Esophagus (tissue), 2 donors: ENCODE measurements around the gene HTRA2. TPM values are rescaled to one million over a fixed set of nuclear protein-coding genes. Genes with fewer than 3 reads are reported as not detected.
"Not testable (repeated sequence)": the region's sequence is repeated elsewhere in the genome, so short reads cannot be mapped to it uniquely, and the experiment has no call there.

Source experiments
- H3K27ac ChIP-seq, 2 donors: one replicate each; pipeline ENCODE4 v1.5.1; 2013; ENCODE audit warnings: low read depth in 2 of 2, mild to moderate bottlenecking in 2 of 2, inconsistent platforms in 1 of 2, low read length in 1 of 2, moderate library complexity in 1 of 2
- H3K27me3 ChIP-seq, 2 donors: one replicate each; pipeline ENCODE4 v1.6.1; 2013; ENCODE audit warnings: low read length in 2 of 2, control low read depth in 1 of 2, mild to moderate bottlenecking in 1 of 2; ENCODE audit not compliant: insufficient read depth in 2 of 2, control insufficient read depth in 1 of 2
- H3K36me3 ChIP-seq, 2 donors: one replicate each; pipeline ENCODE4 v1.6.1; 2013; ENCODE audit warnings: low read length in 1 of 2; ENCODE audit not compliant: control insufficient read depth in 2 of 2, insufficient read depth in 2 of 2
- H3K4me1 ChIP-seq, 2 donors: one replicate each; pipeline ENCODE4 v1.6.1; 2013; ENCODE audit warnings: low read length in 1 of 2; ENCODE audit not compliant: control insufficient read depth in 2 of 2, insufficient read depth in 2 of 2
- H3K4me3 ChIP-seq, 2 donors: one replicate each; pipeline ENCODE4 v1.5.1; 2013; ENCODE audit warnings: low read length in 2 of 2, mild to moderate bottlenecking in 2 of 2, low read depth in 1 of 2, moderate library complexity in 1 of 2
- H3K9me3 ChIP-seq, 2 donors: one replicate each; pipeline ENCODE4 v1.6.1; 2013; ENCODE audit warnings: mild to moderate bottlenecking in 2 of 2, low read depth in 1 of 2, low read length in 1 of 2, moderate library complexity in 1 of 2; ENCODE audit not compliant: control insufficient read depth in 2 of 2, insufficient read depth in 1 of 2
- WGBS, 2 donors: extraction: QIAGEN DNeasy Blood & Tissue Kit; methylation state at CpG; one replicate each; pipeline ENCODE4 v1.1.7; 2013; 5-methylcytosine and 5-hydroxymethylcytosine counted together
- polyA plus RNA-seq, 2 donors: library from polyadenylated mRNA; stranded (reverse); fragments of 200-250 nt; gene quantifications; one replicate each; pipeline ENCODE4 v1.2.3, GENCODE V29; 2013
- donor health status: healthy with polysubstance abuse.
- donor health status: Bipolar disorder and iron deficiency.

Gene HTRA2
- polyA plus RNA-seq, 2 donors, result 15.8 to 21.0 TPM

DNA sequence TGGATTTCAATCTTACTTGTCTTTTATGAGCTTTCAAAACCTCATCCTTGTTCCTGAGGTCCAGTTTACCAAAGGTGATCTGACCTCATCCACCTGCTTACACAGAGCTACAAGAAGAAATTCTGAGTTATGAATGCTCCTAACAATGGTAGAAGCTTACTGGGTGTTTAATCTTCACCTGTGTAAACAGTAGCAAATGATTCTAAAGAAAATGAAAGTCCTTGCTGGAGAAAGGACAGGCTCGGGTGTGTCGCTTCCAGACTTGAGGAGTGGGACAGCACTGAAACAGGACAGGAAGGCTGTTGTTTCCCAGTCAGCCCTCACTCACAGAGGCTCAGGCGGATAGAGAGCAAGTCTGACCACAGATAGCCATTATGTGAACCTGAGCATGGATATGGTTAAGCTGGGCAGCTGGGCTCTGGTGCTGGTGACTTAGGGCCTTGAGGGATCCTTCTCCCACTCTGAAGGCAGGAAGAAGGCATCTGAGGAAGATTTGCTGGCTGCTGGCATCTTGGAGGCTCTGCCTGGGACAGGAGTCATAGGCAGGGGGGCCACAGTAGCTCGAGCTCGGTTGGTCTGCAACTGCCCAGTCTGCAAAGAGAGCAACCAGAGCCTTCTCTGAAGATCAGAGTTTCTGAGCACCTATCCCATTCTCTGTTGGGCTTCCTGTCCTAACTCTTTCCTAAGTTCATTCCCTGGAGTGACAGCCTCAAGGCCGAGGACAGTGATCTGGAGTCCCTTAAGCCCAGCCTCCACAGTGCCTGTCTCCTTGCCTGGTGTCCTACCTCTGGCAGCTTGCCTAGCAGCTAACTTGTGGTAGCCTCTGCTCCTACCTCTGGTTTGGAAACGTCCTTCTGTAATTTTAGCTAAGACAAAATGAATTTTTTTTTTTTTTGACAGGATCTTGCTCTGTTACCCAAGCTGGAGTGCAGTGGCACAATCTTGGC, 28.8 kb downstream of the HTRA2 start:
- H3K9me3 ChIP-seq, result no peaks in the 10 kb centered on the region
- 63 to 65% methylated on average over 7 of the region's 7 CpGs for WGBS, 2 donors
- no peak overlapping the region for H3K4me3 ChIP-seq
- peaks cover 0 to 7% of the 10 kb centered on the region in 2 donors for H3K4me1 ChIP-seq
- peaks cover 0 to 3% of the 10 kb centered on the region in 2 donors for H3K27me3 ChIP-seq
- no peak overlapping the region for H3K27ac ChIP-seq
- peaks cover 0 to 6% of the 10 kb centered on the region in 2 donors for H3K36me3 ChIP-seq

DNA sequence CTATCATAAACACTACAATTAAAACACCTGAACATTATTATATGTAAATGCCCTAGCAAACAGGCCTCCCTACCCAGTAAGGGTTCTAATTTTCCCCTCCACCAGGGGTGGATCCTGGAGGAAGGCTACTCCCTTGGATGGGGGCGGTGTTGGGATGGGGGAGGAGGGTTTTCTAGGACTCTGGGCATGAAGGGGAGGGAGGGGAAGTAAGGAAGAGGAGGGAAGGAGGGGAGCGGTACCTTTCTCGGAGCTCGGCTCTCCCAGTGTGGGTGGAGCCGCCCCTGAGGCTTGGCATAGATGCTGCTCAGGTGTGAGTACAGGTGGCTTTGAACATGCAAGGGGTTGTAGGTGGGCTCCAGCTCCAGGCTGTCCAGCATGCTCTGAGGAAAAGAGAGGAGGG, 30.2 kb downstream of the HTRA2 start:
- H3K36me3 ChIP-seq, result peaks cover 0 to 6% of the 10 kb centered on the region in 2 donors
- H3K4me1 ChIP-seq, result peaks cover 0 to 5% of the 10 kb centered on the region in 2 donors
- H3K27ac ChIP-seq, result no peak overlapping the region
- peaks cover 0 to 3% of the 10 kb centered on the region in 2 donors for H3K27me3 ChIP-seq
- H3K9me3 ChIP-seq, result no peaks in the 10 kb centered on the region
- WGBS, 2 donors, result 36 to 48% methylated on average over 5 of the region's 5 CpGs
- H3K4me3 ChIP-seq, result no peak overlapping the region

DNA sequence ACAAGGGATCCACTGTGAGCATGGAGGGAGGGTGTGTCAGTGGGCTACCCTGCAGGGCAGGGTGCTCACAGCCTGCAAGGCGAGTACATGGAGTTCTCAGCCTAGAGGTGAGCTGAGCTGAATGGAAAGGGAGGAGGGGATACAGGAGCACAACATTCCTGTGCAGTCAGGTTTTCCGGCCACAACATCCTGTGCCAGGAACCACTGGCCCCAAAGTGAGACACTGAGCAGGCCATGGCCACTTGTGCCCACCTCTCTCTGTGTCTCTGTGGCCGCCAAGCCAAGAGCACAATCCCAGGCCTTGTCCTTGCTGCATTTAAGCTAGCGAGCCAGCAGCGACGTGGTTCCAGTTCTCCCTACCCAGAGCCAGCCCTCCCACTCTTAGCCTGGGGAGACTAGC, 30.9 kb downstream of the HTRA2 start:
- Histone ChIP-seq H3K27me3 (peaks cover 0 to 3% of the 10 kb centered on the region in 2 donors), H3K27ac (no peak overlapping the region), H3K36me3 (peaks cover 0 to 6% of the 10 kb centered on the region in 2 donors), H3K4me1 (no peaks in the 10 kb centered on the region), H3K4me3 (no peak overlapping the region), H3K9me3 (no peaks in the 10 kb centered on the region)
- WGBS, 2 donors, result 56 to 61% methylated on average over 6 of the region's 6 CpGs

DNA sequence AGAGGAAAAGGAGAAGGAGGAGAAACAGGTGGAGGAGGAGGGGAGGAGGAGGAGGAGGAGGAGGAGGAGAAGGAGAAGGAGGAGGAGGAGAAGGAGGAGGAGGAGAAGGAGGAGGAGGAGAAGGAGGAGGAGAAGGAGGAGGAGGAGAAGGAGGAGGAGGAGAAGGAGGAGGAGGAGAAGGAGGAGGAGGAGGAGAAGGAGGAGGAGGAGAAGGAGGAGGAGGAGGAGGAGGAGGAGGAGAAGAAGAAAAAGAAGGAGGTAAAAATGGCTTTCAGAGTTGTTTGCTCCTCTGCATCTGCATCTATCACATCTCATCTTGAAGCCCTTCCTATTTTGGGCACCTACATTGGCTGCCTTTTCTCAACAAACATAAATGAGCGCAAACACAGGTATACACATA, 31.3 kb downstream of the HTRA2 start:
- not testable (repeated sequence) for H3K9me3 ChIP-seq, H3K27me3 ChIP-seq, H3K4me3 ChIP-seq, H3K36me3 ChIP-seq, H3K27ac ChIP-seq, H3K4me1 ChIP-seq
- WGBS, 2 donors, result 88 to 93% methylated on average over 1 of the region's 1 CpG

DNA sequence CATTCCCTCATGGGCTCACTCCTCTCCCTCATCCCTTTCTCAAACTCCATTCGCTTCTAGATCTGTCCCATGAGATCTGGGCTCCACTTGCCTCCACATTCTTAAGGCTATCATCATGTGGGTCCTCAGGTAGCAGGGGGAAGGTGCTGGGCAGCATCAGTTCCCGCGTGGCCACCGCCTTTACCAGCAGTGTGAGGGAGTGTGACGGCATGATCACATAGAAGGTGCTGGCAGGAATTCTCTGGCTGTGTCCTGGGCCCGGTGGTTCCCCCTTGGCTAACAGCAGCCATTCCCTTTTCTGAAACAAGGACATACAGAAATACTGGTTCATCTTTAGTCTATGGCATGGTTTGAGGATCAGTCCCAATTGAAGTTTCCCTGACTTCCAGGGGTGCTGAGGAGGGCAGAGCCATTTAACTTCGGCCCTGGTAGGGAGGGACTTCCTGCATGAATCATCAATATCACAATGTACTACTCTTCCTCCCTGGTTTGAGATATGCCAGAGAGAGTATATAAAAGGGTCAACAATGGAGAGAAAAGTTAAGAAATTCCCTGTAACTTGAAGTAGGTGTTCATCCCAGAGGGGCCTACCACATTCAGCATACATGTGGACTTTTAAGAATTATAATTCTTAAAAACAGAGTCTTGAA, 32.5 kb downstream of the HTRA2 start:
- WGBS, 2 donors, result 79 to 82% methylated on average over 7 of the region's 7 CpGs
- no peaks in the 10 kb centered on the region for H3K4me1 ChIP-seq
- no peak overlapping the region for H3K27ac ChIP-seq
- peaks cover 0 to 3% of the 10 kb centered on the region in 2 donors for H3K27me3 ChIP-seq
- no peak overlapping the region for H3K4me3 ChIP-seq
- no peaks in the 10 kb centered on the region for H3K9me3 ChIP-seq
- no peaks in the 10 kb centered on the region for H3K36me3 ChIP-seq

DNA sequence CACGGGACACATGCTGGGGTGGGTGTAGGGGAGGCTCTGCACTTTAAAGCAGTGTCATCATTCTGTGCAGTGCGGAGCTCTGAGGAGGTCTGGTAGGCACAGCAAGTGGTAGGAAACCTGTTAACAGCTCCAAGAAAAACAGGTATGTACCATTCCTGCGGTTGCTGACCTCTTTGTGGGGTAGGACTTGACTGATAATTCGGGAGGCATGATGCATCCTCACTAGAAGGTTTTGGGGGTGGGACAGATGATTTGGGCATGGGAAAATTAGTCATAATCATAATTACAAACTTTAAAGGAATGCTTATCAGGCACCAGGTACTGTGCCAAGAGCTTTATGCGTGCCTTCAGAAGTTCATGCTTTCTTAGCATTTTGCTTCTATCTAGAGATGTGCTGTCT, 34.5 kb downstream of the HTRA2 start:
- no peaks in the 10 kb centered on the region for H3K4me1 ChIP-seq
- H3K27ac ChIP-seq, result no peak overlapping the region
- no peaks in the 10 kb centered on the region for H3K36me3 ChIP-seq
- WGBS, 2 donors, result 77 to 80% methylated on average over 5 of the region's 5 CpGs
- H3K27me3 ChIP-seq, result peaks cover 0 to 3% of the 10 kb centered on the region in 2 donors
- H3K4me3 ChIP-seq, result no peak overlapping the region
- H3K9me3 ChIP-seq, result no peaks in the 10 kb centered on the region

DNA sequence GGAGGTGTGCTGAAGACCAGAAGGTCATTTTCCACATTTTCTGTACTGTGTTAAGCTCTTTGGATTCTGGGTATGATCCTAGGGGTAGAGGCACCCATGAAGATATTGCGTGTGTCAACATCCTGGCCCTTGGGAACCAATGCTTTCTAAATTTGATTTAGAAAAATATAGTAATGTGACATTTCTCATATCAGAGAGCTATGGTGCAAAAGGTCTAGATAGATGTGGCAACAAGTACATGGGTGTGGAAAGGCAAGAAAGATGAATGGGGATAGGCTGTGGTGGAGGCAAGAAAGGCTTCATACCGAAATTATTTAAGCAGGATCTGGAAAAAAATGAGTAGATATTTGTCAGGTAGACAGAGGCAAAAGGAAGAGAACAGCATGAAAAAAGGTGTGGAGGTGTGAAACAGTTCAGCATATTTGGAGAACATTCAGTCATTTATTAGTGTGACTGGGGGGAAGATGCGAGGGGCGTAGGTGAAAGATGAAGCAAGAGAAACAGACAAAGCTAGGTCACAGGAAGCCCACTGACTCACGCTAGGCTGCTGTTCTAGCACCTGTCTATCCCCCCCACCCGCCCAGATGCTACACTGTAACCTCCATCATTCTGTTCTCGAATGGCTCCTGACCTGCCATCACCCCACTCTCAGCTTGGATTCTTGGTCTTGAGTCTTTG, 36.5 kb downstream of the HTRA2 start:
- Histone ChIP-seq H3K36me3 (no peaks in the 10 kb centered on the region), H3K27me3 (peaks cover 0 to 3% of the 10 kb centered on the region in 2 donors), H3K4me3 (no peak overlapping the region), H3K9me3 (no peaks in the 10 kb centered on the region), H3K4me1 (no peaks in the 10 kb centered on the region), H3K27ac (no peak overlapping the region)
- WGBS, 2 donors, result 72 to 81% methylated on average over 7 of the region's 7 CpGs

DNA sequence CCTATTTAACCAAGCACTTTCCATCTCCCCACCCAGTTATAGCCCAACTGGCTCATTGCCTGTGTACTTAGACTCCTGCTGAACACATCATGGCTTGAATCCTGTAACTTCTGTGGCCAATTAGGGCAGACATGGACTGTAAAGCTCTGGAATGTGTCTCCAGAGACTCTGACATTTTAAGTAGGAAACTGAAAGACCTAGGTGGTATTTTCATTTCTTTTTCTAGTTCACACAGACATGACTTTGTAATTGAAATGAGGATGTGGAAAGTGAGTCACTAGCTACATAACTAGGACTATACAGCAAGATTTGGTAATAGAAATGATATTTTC, 37.0 kb downstream of the HTRA2 start:
- no peak overlapping the region for H3K4me3 ChIP-seq
- no peaks in the 10 kb centered on the region for H3K4me1 ChIP-seq
- H3K36me3 ChIP-seq, result no peaks in the 10 kb centered on the region
- peaks cover 0 to 1% of the 10 kb centered on the region in 2 donors for H3K27me3 ChIP-seq
- no peak overlapping the region for H3K27ac ChIP-seq
- H3K9me3 ChIP-seq, result no peaks in the 10 kb centered on the region

DNA sequence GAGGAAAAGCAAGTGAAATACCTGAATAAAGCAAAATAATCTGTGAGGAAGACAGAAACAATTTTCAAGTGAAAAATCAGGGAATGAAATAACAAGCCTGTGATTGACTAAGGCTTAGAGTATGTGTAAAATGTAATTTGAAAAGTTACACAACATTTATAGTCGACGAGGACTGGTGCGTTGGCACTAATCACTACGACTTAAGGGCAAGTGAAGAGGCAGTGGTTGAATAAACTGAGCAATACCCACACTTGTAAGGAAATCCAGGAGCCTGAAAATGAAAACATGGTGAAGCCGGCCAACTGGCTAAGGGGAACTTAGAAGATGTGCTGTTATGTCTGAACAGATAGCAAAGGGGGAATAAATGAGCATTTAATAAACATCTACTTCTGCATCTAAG, 38.1 kb downstream of the HTRA2 start:
- Histone ChIP-seq H3K27ac (no peak overlapping the region), H3K4me1 (no peaks in the 10 kb centered on the region), H3K36me3 (no peaks in the 10 kb centered on the region), H3K9me3 (no peaks in the 10 kb centered on the region), H3K4me3 (no peak overlapping the region), H3K27me3 (no peaks in the 10 kb centered on the region)
- WGBS, 2 donors, result 70 to 80% methylated on average over 5 of the region's 5 CpGs
